Smooth muscle cell of the brain vasculature (primary cell): ENCODE data around the gene SAP30L.

Experiments used
- DNase-seq: peaks from one replicate; pipeline ENCODE4 v3.0.0-alpha.2; 2012; ENCODE audit warnings: low read depth, low spot score

Gene SAP30L

GRCh38 chr5:154464438-154464837 lies 18.6 kb downstream of the SAP30L start:
- DNase-seq = no peak

- DNase-seq = no peak
Measured at GRCh38 chr5:154465169-154465568, 19.4 kb downstream of the SAP30L start.

- no peak for DNase-seq
Measured at GRCh38 chr5:154466147-154466546, 20.4 kb downstream of the SAP30L start.

GRCh38 chr5:154466671-154467070 lies 20.9 kb downstream of the SAP30L start:
- DNase-seq = no peak

- DNase-seq = peak; percentile 32
Measured at GRCh38 chr5:154467655-154468354, 22.0 kb downstream of the SAP30L start.

- no peak for DNase-seq
Measured at GRCh38 chr5:154470137-154470536, 24.3 kb downstream of the SAP30L start.

GRCh38 chr5:154470947-154471870 lies 25.4 kb downstream of the SAP30L start:
- DNase-seq = no peak

- DNase-seq = no peak
Measured at GRCh38 chr5:154472871-154473580, 27.2 kb downstream of the SAP30L start.

GRCh38 chr5:154473581-154474283 lies 27.9 kb downstream of the SAP30L start:
- no peak for DNase-seq

- no peak for DNase-seq
Measured at GRCh38 chr5:154474396-154475334, 28.9 kb downstream of the SAP30L start.

GRCh38 chr5:154475591-154476353 lies 30.0 kb downstream of the SAP30L start:
- no peak for DNase-seq

GRCh38 chr5:154476354-154477205 lies 30.8 kb downstream of the SAP30L start:
- DNase-seq = no peak

GRCh38 chr5:154477382-154478223 lies 31.8 kb downstream of the SAP30L start:
- no peak for DNase-seq

- DNase-seq = no peak
Measured at GRCh38 chr5:154478224-154478565, 32.4 kb downstream of the SAP30L start, which contains the start of gene HAND1. TSS of gene HAND1 (minus strand) at chr5:154478227. CDS start at chr5:154478008, 219 bp downstream.

GRCh38 chr5:154478752-154479159 lies 33.0 kb downstream of the SAP30L start:
- no peak for DNase-seq

- DNase-seq = no peak
Measured at GRCh38 chr5:154479160-154479943, 33.6 kb downstream of the SAP30L start.
